ENCODE results near the gene MEGF6. TPM values are rescaled to one million over a fixed set of nuclear protein-coding genes. Genes with fewer than 3 reads are reported as not detected.

The MEGF6 gene
- total RNA-seq, 8 experiments from 2014 or later = 0.40 to 14.0 (median 2.0) TPM

- H3K4me1 ChIP-seq (replicated peaks in 1 of 2) = peaks cover 47 to 51% of the 10 kb centered on the region in 2 donors
- WGBS, 10 experiments = 42 to 95% (median 80%) methylated on average over 3 to 15 of the region's 22 CpGs; no CpG with 5 or more reads in 3 of the 10 experiments
- in situ Hi-C loops (cut with MboI; ENCODE audit: low pct_unique_long_range_greater_than_20kb in 2 of 9, low sequenced_read_pairs in 9 of 9, unreplicated experiment in 9 of 9) = no loop called here
- no peak for ATAC-seq (replicated peaks in 6 of 8)
- peak overlapping the region in 1 of 2 donors; percentile 6 for H3K27ac ChIP-seq
- no peak overlapping the region for H3K4me3 ChIP-seq
These were observed 2.1 kb downstream of the MEGF6 start for GRCh38 chr1:3609016-3609768.

- Histone ChIP-seq H3K4me3 (no peak overlapping the region), H3K4me1 (replicated peaks in 1 of 2) (peaks cover 47 to 51% of the 10 kb centered on the region in 2 donors), H3K27ac (peak overlapping the region in 1 of 2 donors; percentile 5)
- 33 to 80% (median 61%) methylated on average over 1 to 4 of the region's 7 CpGs; no CpG with 5 or more reads in 5 of the 10 experiments for WGBS, 10 experiments
- no peak for ATAC-seq (replicated peaks in 6 of 8)
- in situ Hi-C loops (cut with MboI; ENCODE audit: low pct_unique_long_range_greater_than_20kb in 2 of 9, low sequenced_read_pairs in 9 of 9, unreplicated experiment in 9 of 9) = no loop called here
These were observed 3.2 kb downstream of the MEGF6 start for GRCh38 chr1:3608154-3608553.

- Histone ChIP-seq H3K27ac (peak overlapping the region in 1 of 2 donors; percentile 5), H3K4me3 (no peak overlapping the region), H3K4me1 (replicated peaks in 1 of 2) (peaks cover 47 to 51% of the 10 kb centered on the region in 2 donors)
- peak in 3 of 8 experiments; percentile 22 to 37 (median 27) for ATAC-seq (replicated peaks in 6 of 8)
- WGBS, 10 experiments = 10 to 83% (median 41%) methylated on average over 1 to 5 of the region's 18 CpGs; no CpG with 5 or more reads in 6 of the 10 experiments
- in situ Hi-C loops (cut with MboI; ENCODE audit: low pct_unique_long_range_greater_than_20kb in 2 of 9, low sequenced_read_pairs in 9 of 9, unreplicated experiment in 9 of 9) = no loop called here
These were observed 3.6 kb downstream of the MEGF6 start for GRCh38 chr1:3607703-3608065.

GRCh38 chr1:3606779-3607702 lies 4.3 kb downstream of the MEGF6 start:
- no peak overlapping the region for H3K4me3 ChIP-seq
- in situ Hi-C loops (cut with MboI; ENCODE audit: low pct_unique_long_range_greater_than_20kb in 2 of 9, low sequenced_read_pairs in 9 of 9, unreplicated experiment in 9 of 9) = no loop called here
- ATAC-seq (replicated peaks in 6 of 8) = peak in 4 of 8 experiments; percentile 11 to 48 (median 26)
- H3K4me1 ChIP-seq (replicated peaks in 1 of 2) = peaks cover 47 to 51% of the 10 kb centered on the region in 2 donors
- WGBS, 10 experiments = 0 to 86% (median 40%) methylated on average over 1 to 14 of the region's 23 CpGs; no CpG with 5 or more reads in 5 of the 10 experiments
- H3K27ac ChIP-seq = peak overlapping the region; percentile 5 to 42

- in situ Hi-C loops (cut with MboI; ENCODE audit: low pct_unique_long_range_greater_than_20kb in 2 of 9, low sequenced_read_pairs in 9 of 9, unreplicated experiment in 9 of 9) = no loop called here
- ATAC-seq (replicated peaks in 6 of 8) = no peak
- Histone ChIP-seq H3K27ac (no peak overlapping the region), H3K4me1 (replicated peaks in 1 of 2) (peaks cover 45 to 49% of the 10 kb centered on the region in 2 donors), H3K4me3 (no peak overlapping the region)
- 73 to 100% (median 93%) methylated on average over 1 to 7 of the region's 7 CpGs; no CpG with 5 or more reads in 1 of the 10 experiments for WGBS, 10 experiments
These were observed 6.1 kb downstream of the MEGF6 start for GRCh38 chr1:3604997-3605823.

GRCh38 chr1:3604468-3604974 lies 6.8 kb downstream of the MEGF6 start:
- ATAC-seq (replicated peaks in 6 of 8) = no peak
- no peak overlapping the region for H3K27ac ChIP-seq
- H3K4me3 ChIP-seq = no peak overlapping the region
- 80 to 93% (median 85%) methylated on average over 1 to 6 of the region's 8 CpGs; no CpG with 5 or more reads in 4 of the 10 experiments for WGBS, 10 experiments
- peaks cover 38 to 42% of the 10 kb centered on the region in 2 donors for H3K4me1 ChIP-seq (replicated peaks in 1 of 2)
- in situ Hi-C loops (cut with MboI; ENCODE audit: low pct_unique_long_range_greater_than_20kb in 2 of 9, low sequenced_read_pairs in 9 of 9, unreplicated experiment in 9 of 9) = no loop called here

- no peak overlapping the region for H3K27ac ChIP-seq
- WGBS, 10 experiments = 70 to 100% (median 90%) methylated on average over 1 to 15 of the region's 29 CpGs; no CpG with 5 or more reads in 2 of the 10 experiments
- in situ Hi-C loops (cut with MboI; ENCODE audit: low pct_unique_long_range_greater_than_20kb in 2 of 9, low sequenced_read_pairs in 9 of 9, unreplicated experiment in 9 of 9) = no loop called here
- H3K4me1 ChIP-seq (replicated peaks in 1 of 2) = peaks cover 37 to 41% of the 10 kb centered on the region in 2 donors
- ATAC-seq (replicated peaks in 6 of 8) = no peak
- H3K4me3 ChIP-seq = no peak overlapping the region
These were observed 7.5 kb downstream of the MEGF6 start for GRCh38 chr1:3603571-3604467.

- Histone ChIP-seq H3K4me1 (replicated peaks in 1 of 2) (peaks cover 37 to 41% of the 10 kb centered on the region in 2 donors), H3K4me3 (no peak overlapping the region), H3K27ac (no peak overlapping the region)
- in situ Hi-C loops (cut with MboI; ENCODE audit: low pct_unique_long_range_greater_than_20kb in 2 of 9, low sequenced_read_pairs in 9 of 9, unreplicated experiment in 9 of 9) = no loop called here
- ATAC-seq (replicated peaks in 6 of 8) = no peak
- 91 to 100% (median 92%) methylated on average over 2 to 11 of the region's 11 CpGs; no CpG with 5 or more reads in 7 of the 10 experiments for WGBS, 10 experiments
These were observed 8.2 kb downstream of the MEGF6 start for GRCh38 chr1:3603156-3603555.

- Histone ChIP-seq H3K4me3 (no peak overlapping the region), H3K27ac (no peak overlapping the region), H3K4me1 (replicated peaks in 1 of 2) (peaks cover 37 to 41% of the 10 kb centered on the region in 2 donors)
- 90 to 100% methylated on average over 2 to 4 of the region's 21 CpGs; no CpG with 5 or more reads in 8 of the 10 experiments for WGBS, 10 experiments
- no peak for ATAC-seq (replicated peaks in 6 of 8)
- in situ Hi-C loops (cut with MboI; ENCODE audit: low pct_unique_long_range_greater_than_20kb in 2 of 9, low sequenced_read_pairs in 9 of 9, unreplicated experiment in 9 of 9) = no loop called here
These were observed 8.9 kb downstream of the MEGF6 start for GRCh38 chr1:3602375-3602774.

- no peak overlapping the region for H3K4me3 ChIP-seq
- in situ Hi-C loops (cut with MboI; ENCODE audit: low pct_unique_long_range_greater_than_20kb in 2 of 9, low sequenced_read_pairs in 9 of 9, unreplicated experiment in 9 of 9) = no loop called here
- peaks cover 35 to 39% of the 10 kb centered on the region in 2 donors for H3K4me1 ChIP-seq (replicated peaks in 1 of 2)
- no peak overlapping the region for H3K27ac ChIP-seq
- ATAC-seq (replicated peaks in 6 of 8) = no peak
- 73 to 100% (median 75%) methylated on average over 1 to 13 of the region's 16 CpGs; no CpG with 5 or more reads in 5 of the 10 experiments for WGBS, 10 experiments
These were observed 9.6 kb downstream of the MEGF6 start for GRCh38 chr1:3601743-3602142.

- in situ Hi-C loops (cut with MboI; ENCODE audit: low pct_unique_long_range_greater_than_20kb in 2 of 9, low sequenced_read_pairs in 9 of 9, unreplicated experiment in 9 of 9) = no loop called here
- 20 to 100% (median 92%) methylated on average over 1 to 6 of the region's 10 CpGs; no CpG with 5 or more reads in 3 of the 10 experiments for WGBS, 10 experiments
- ATAC-seq (replicated peaks in 6 of 8) = peak in 1 of 8 experiments; percentile 57
These were observed 11.0 kb downstream of the MEGF6 start for GRCh38 chr1:3600354-3600753.

More at GRCh38 chr1:3600354-3600753, 11.0 kb downstream of the MEGF6 start:
- Histone ChIP-seq H3K4me3 (no peak overlapping the region), H3K4me1 (replicated peaks in 1 of 2) (peaks cover 32 to 34% of the 10 kb centered on the region in 2 donors), H3K27ac (no peak overlapping the region)

All from motor neuron (in vitro differentiated cells).